HG03135 (cell line): Measurements from ENCODE around the gene CLK1.

ENCODE experiments used
- ATAC-seq: cut with Tn5 transposase; IDR thresholded peaks from one replicate; pipeline ENCODE4 v1.9.1; 2021; ENCODE audit warnings: mild to moderate bottlenecking, moderate library complexity; ENCODE audit not compliant: unreplicated experiment

The CLK1 gene

DNA sequence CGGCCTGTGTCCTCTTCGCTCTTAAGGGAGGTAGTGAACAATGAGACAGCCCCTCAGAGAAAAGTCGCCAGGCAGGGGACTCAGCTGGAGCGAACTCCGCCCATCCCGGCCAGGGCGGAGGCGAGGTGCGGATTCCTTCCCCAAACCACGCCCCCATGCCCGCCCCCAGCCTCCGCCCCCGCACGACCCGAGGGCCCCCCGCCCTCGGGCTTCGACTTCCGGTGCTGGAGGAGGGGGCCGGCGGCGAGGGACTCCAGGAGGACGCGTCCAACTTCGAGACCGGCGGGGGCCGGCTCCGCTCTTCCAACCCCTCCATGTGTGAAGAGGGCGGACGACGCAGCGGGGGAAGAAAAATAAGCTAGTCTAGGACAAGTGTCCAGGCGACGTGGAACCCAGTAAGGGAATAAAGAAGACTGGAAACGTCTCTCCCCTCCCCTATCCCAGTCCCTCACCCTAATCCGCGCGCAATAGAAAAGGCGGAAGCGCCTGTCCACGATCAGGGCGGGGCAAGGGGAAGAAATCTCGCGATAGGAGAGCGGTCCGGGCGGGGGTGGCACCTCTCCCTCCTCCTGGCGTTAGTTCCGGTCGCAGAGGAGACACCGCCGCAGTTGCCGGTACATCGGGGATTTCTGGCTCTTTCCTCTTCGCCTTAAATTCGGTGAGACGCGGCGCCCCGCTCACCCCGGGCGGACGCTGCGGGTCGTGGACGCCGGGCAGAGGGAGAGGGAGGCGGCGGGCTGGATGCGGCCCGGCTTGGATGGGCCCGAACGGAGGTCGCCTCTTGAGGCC is 52.9 kb downstream of the CLK1 start, which contains the start of gene BZW1:
Gene BZW1 (plus strand): TSS at position 578 of the 789 bp plus-strand sequence. CDS start 1,308 bp downstream, outside the sequence.
- peak; percentile 80 for ATAC-seq

GRCh38 chr2:200810998-200811332 is 53.5 kb downstream of the CLK1 start:
- no peak for ATAC-seq

DNA sequence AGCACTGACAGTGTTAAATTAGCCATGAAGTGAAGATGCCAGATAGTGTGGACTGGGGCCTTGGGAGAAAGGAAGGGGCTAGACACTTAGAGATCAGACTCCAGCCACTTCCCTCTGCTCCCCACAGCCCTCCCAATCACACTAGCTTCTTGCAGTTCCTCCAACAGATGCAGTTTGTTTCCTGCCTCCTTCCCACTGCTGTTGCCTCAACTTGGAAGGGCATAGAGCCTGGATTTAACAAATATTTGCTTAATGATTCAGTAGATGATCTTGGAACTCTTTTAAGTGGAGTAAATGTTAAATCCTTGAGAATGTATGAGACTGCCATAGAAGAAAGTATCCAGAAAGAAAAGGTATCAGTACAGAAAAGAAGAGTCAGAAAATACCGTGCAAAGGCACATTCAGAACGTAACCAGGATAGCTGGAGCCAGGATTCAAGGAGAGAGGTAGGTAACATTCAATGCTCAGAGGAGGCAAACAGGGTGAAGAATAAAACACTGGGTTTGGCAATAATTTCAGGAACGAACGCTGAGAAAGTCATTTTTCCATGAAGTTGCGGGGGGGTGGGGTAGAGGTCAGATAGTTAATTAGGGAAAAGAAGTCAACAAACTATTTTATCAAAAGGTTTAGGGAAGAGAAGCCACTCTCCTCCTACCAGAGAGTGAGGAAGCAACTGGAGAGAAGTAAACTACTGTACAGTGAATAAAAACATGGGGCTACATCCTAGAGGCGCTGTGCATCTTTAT is 54.0 kb downstream of the CLK1 start:
- no peak for ATAC-seq

DNA sequence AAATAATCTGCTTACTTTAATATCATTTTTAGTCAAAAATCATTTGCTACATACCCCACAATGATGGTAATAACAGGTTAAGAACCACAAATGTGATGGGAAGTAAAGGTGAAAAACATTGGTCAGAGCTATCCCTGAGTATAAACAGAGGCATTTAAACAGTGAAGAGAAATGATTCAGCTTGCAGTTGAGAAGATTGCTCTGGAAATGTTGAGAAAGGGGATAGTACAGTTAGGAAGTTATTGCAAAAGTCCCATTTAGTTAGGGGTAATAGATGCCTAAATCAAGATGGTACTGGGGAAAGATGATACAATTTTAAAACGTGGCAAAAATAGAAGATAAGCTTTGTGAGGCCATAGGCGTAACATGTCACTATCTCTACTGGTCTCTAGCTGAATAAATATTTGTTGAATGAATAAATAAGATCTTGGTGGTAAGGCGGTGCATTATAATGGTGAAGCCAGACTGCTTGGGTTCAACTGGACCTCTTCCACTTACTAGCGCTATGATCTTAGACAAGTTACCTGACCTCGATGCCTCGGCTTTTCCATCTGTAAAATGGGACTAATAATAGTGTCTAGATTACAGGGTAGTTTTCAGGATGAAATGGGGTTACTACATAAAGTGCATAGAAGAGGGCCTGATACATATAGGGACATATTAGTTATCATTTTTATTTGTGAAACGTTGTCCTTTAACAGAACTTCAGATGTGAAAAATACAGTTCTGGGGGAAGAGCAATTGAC is 54.8 kb downstream of the CLK1 start:
- no peak for ATAC-seq
